IMR-90 (cell line): ENCODE results near the gene PODNL1. TPM values are rescaled to one million over a fixed set of nuclear protein-coding genes. Genes with fewer than 3 reads are reported as not detected.

Experiments
- ATAC-seq: fragments of 200-7000 bp; cut with Tn5 transposase; 2 replicates; pipeline ENCODE4 v1.9.1; 2020; ENCODE audit warnings: low read depth, mild to moderate bottlenecking, moderate library complexity
- BruUV-seq: library from RNA; stranded (reverse); fragments of 400-500 nt; replicated peaks from 2 replicates; lab custom pipeline; 2021; lab: Mats Ljungman, UMichigan
- CTCF ChIA-PET: fragments of 300-600 bp; formaldehyde crosslinking; extraction: SDS; loops from one replicate; lab custom pipeline; 2021; ENCODE audit warnings: antibody characterized with exemption; lab: Yijun Ruan, JAX
- POLR2A ChIA-PET: fragments of 300-600 bp; sonication (Branson Sonifier 250); formaldehyde crosslinking; loops from one replicate; lab custom pipeline; 2022; ENCODE audit warnings: antibody characterized with exemption; ENCODE audit not compliant: unreplicated experiment; lab: Charles Lee
- DNase-seq: peaks from one replicate; pipeline ENCODE4 v3.0.0; 2013
- H2AFZ ChIP-seq: replicated peaks from 2 replicates; pipeline ENCODE3; 2013; ENCODE audit warnings: low read length, mild to moderate bottlenecking; ENCODE audit not compliant: poor library complexity
- H2AK5ac ChIP-seq: 2 replicates; pipeline ENCODE4 v1.6.1; 2013; ENCODE audit warnings: low read depth, low read length, inconsistent platforms
- H2AK9ac ChIP-seq: replicated peaks from 2 replicates; pipeline ENCODE3; 2013; ENCODE audit warnings: mild to moderate bottlenecking, low read depth, low read length, moderate library complexity; ENCODE audit not compliant: poor library complexity
- H2BK120ac ChIP-seq: 2 replicates; pipeline ENCODE4 v1.6.1; 2013; ENCODE audit warnings: low read depth, low read length, inconsistent platforms
- H2BK15ac ChIP-seq: 3 replicates; pipeline ENCODE4 v1.6.1; 2013; ENCODE audit warnings: low read depth, low read length, inconsistent platforms
- H2BK20ac ChIP-seq: 2 replicates; pipeline ENCODE4 v1.6.1; 2013; ENCODE audit warnings: low read depth, mild to moderate bottlenecking, inconsistent platforms, low read length, moderate library complexity
- H2BK5ac ChIP-seq: 2 replicates; pipeline ENCODE4 v1.6.1; 2013; ENCODE audit warnings: mild to moderate bottlenecking, low read depth, low read length, inconsistent platforms; ENCODE audit not compliant: poor library complexity, severe bottlenecking
- H3K14ac ChIP-seq: replicated peaks from 2 replicates; pipeline ENCODE4 v1.6.1; 2013; ENCODE audit warnings: low read depth, low read length, inconsistent platforms
- H3K18ac ChIP-seq: 2 replicates; pipeline ENCODE4 v1.6.1; 2013; ENCODE audit warnings: low read depth, low read length, control low read depth
- H3K23ac ChIP-seq: 2 replicates; pipeline ENCODE4 v1.6.1; 2013; ENCODE audit warnings: low read depth, low read length, inconsistent platforms
- H3K27ac ChIP-seq: 2 replicates; pipeline ENCODE4 v1.5.1; 2013; ENCODE audit warnings: mild to moderate bottlenecking, control low read depth, low read length; ENCODE audit not compliant: insufficient read depth
- H3K27me3 ChIP-seq: 2 replicates; pipeline ENCODE4 v1.6.1; 2013; ENCODE audit warnings: low read length; ENCODE audit not compliant: control insufficient read depth, insufficient read depth
- H3K36me3 ChIP-seq: 2 replicates; pipeline ENCODE4 v1.6.1; 2013; ENCODE audit warnings: low read length, mixed read lengths; ENCODE audit not compliant: control insufficient read depth, insufficient read depth
- H3K4ac ChIP-seq: 2 replicates; pipeline ENCODE4 v1.6.1; 2013; ENCODE audit warnings: low read depth, low read length, inconsistent platforms
- H3K4me1 ChIP-seq: 2 replicates; pipeline ENCODE4 v1.6.1; 2013; ENCODE audit warnings: low read length, mixed read lengths; ENCODE audit not compliant: control insufficient read depth, insufficient read depth
- H3K4me2 ChIP-seq: 2 replicates; pipeline ENCODE4 v1.6.1; 2013; ENCODE audit warnings: low read depth, mild to moderate bottlenecking, control low read depth, low read length, moderate library complexity
- H3K4me3 ChIP-seq: 2 replicates; pipeline ENCODE4 v1.5.1; 2013; ENCODE audit warnings: low read depth, mild to moderate bottlenecking, control low read depth, low read length, moderate library complexity; ENCODE audit not compliant: insufficient read depth
- H3K56ac ChIP-seq: 2 replicates; pipeline ENCODE4 v1.6.1; 2013; ENCODE audit warnings: low read length, inconsistent platforms; ENCODE audit not compliant: insufficient read depth; ENCODE audit errors: extremely low read depth
- H3K79me1 ChIP-seq, 2 experiments: 2 replicates each; pipeline ENCODE4 v1.6.1; 2013; ENCODE audit warnings: low read length in 2 of 2, inconsistent platforms in 1 of 2, low read depth in 1 of 2
- H3K9ac ChIP-seq: 2 replicates; pipeline ENCODE4 v1.6.1; 2013; ENCODE audit warnings: low read depth, low read length, control low read depth
- H3K9me1 ChIP-seq: 2 replicates; pipeline ENCODE4 v1.6.1; 2013; ENCODE audit warnings: low read length, inconsistent platforms; ENCODE audit not compliant: insufficient read depth
- H3K9me3 ChIP-seq: 2 replicates; pipeline ENCODE4 v1.6.1; 2013; ENCODE audit warnings: low read length; ENCODE audit not compliant: control insufficient read depth, insufficient read depth
- H4K20me1 ChIP-seq: 2 replicates; pipeline ENCODE4 v1.6.1; 2013; ENCODE audit warnings: low read length, inconsistent platforms; ENCODE audit not compliant: insufficient read depth
- H4K5ac ChIP-seq: 2 replicates; pipeline ENCODE4 v1.6.1; 2013; ENCODE audit warnings: mild to moderate bottlenecking, low read depth, low read length, control low read depth
- H4K8ac ChIP-seq, 2 experiments: 2 replicates each; pipeline ENCODE4 v1.6.1; 2013; ENCODE audit warnings: low read depth in 2 of 2, low read length in 2 of 2, control low read depth in 1 of 2, inconsistent platforms in 1 of 2
- H4K91ac ChIP-seq: 2 replicates; pipeline ENCODE4 v1.6.1; 2013; ENCODE audit warnings: low read depth, low read length, inconsistent platforms; ENCODE audit not compliant: insufficient read depth
- CEBPB ChIP-seq: IDR thresholded peaks from 2 replicates; pipeline ENCODE4 v1.6.1; 2012; ENCODE audit warnings: low read depth, low read length, improper control_type of control experiment
- CHD1 ChIP-seq: IDR thresholded peaks from 2 replicates; pipeline ENCODE4 v1.6.1; 2012; ENCODE audit warnings: low read depth, low read length, improper control_type of control experiment
- MAFK ChIP-seq: IDR thresholded peaks from 2 replicates; pipeline ENCODE4 v1.6.1; 2012; ENCODE audit warnings: low read depth, low read length, improper control_type of control experiment
- MXI1 ChIP-seq: IDR thresholded peaks from 2 replicates; pipeline ENCODE4 v1.6.1; 2012; ENCODE audit warnings: low read depth, mild to moderate bottlenecking, low read length, moderate library complexity, borderline replicate concordance
- POLR2A ChIP-seq: IDR thresholded peaks from 2 replicates; pipeline ENCODE4 v1.6.1; 2012; ENCODE audit warnings: mild to moderate bottlenecking, low read depth, low read length
- RAD21 ChIP-seq: IDR thresholded peaks from 2 replicates; pipeline ENCODE4 v1.6.1; 2012; ENCODE audit warnings: low read length, improper control_type of control experiment
- RCOR1 ChIP-seq: IDR thresholded peaks from 2 replicates; pipeline ENCODE4 v1.6.1; 2012; ENCODE audit warnings: mild to moderate bottlenecking, low read length, improper control_type of control experiment; ENCODE audit not compliant: insufficient replicate concordance
- RFX5 ChIP-seq: IDR thresholded peaks from 2 replicates; pipeline ENCODE4 v1.8.0; 2012; ENCODE audit warnings: low read depth, mild to moderate bottlenecking, low read length, moderate library complexity
- WGBS, 2 experiments: methylation state at CpG; one replicate each; pipeline versions ENCODE4 v1.1.5 to v1.1.7; 2013; ENCODE audit warnings: missing lambda C conversion rate in 2 of 2; ENCODE audit not compliant: insufficient read length in 1 of 2; ENCODE audit errors: extremely low coverage in 2 of 2; 5-methylcytosine and 5-hydroxymethylcytosine counted together
- dilution Hi-C: fragments of 300-500 bp; cut with HindIII; formaldehyde crosslinking; loops from one replicate; pipeline ENCODE4 v1.14.3; 2018; ENCODE audit warnings: low sequenced_read_pairs; ENCODE audit not compliant: unreplicated experiment
- in situ Hi-C: fragments of 300-500 bp; cut with MboI; formaldehyde crosslinking; loops from 3 replicates; pipeline ENCODE4 v1.14.3; 2019; ENCODE audit warnings: low sequenced_read_pairs, inconsistent platforms, mixed read lengths
- intact Hi-C: fragments of 100-400 bp; cut with micrococcal nuclease; formaldehyde crosslinking; loops from 2 replicates; pipeline ENCODE4 v1.10.0; 2022
- polyA plus RNA-seq, 3 experiments: library from polyadenylated mRNA; depleted of rRNA; stranded (reverse); fragments of >200 nt; gene quantifications; 2 replicates each; pipeline ENCODE4 v1.2.3, GENCODE V29; 2012; ENCODE audit warnings: low replicate concordance in 1 of 3
- total RNA-seq: library from RNA; depleted of rRNA; stranded (reverse); fragments of >200 nt; gene quantifications from 2 replicates; pipeline ENCODE4 v1.2.3, GENCODE V29; 2012

PODNL1 gene
- total and polyA plus RNA-seq, 2 of the 4 experiments (the other 2 are of a cell fraction) = under 0.01 to 2.4 TPM

- Histone ChIP-seq H3K27me3 (peaks cover 3% of the 10 kb centered on the region; the same call in 1 of the 2 replicates), H3K79me1 (no peaks in the 10 kb centered on the region), H3K4me1 (peaks cover 3% of the 10 kb centered on the region)
Observed at GRCh38 chr19:13899393-13899792, 38.8 kb downstream of the PODNL1 start.

More at GRCh38 chr19:13899393-13899792, 38.8 kb downstream of the PODNL1 start:
- no peaks in the 10 kb centered on the region for H3K9me3 ChIP-seq
- dilution Hi-C loops (no loop called here), in situ Hi-C loops (loop anchor here (25.0 kb wide), 1 partner anchor 438 kb away; no protein-coding TSS in a partner anchor), intact Hi-C loops (no loop called here)
- ChIA-PET CTCF (no interaction called here), POLR2A (no interaction called here)
- no peak overlapping the region for H3K14ac ChIP-seq
- H3K18ac ChIP-seq = no peak overlapping the region
- no peak overlapping the region for H3K9ac ChIP-seq
- WGBS, 2 experiments = 84% methylated on average over 5 of the region's 10 CpGs; no CpG with 5 or more reads in 1 of the 2 experiments
- no peak overlapping the region for H2BK15ac ChIP-seq
- no peak overlapping the region for H2AFZ ChIP-seq
- no peak overlapping the region for H2BK120ac ChIP-seq
- H2AK5ac ChIP-seq = no peak overlapping the region
- H3K27ac ChIP-seq = no peak overlapping the region
- H3K23ac ChIP-seq = no peak overlapping the region
- H3K56ac ChIP-seq = no peak overlapping the region
- no peak overlapping the region for H4K91ac ChIP-seq
- ATAC-seq (no peak), DNase-seq (no peak)
- H3K36me3 ChIP-seq = no peaks in the 10 kb centered on the region
- no peak for TF ChIP-seq RCOR1
- TF ChIP-seq CHD1 = no peak
- TF ChIP-seq RFX5 = no peak
- no peak for TF ChIP-seq MXI1
- TF ChIP-seq CEBPB = no peak
- no peak for TF ChIP-seq POLR2A
- TF ChIP-seq MAFK = no peak
- no peak for TF ChIP-seq RAD21
- 0 out of 2 replicates have a peak, but pooled peaks cover 2% of the 10 kb centered on the region for H3K9me1 ChIP-seq
- H4K8ac ChIP-seq = no peak overlapping the region
- no peak overlapping the region for H2BK5ac ChIP-seq
- no peak overlapping the region for H2AK9ac ChIP-seq
- H2BK20ac ChIP-seq = no peak overlapping the region
- no peak overlapping the region for H3K4me3 ChIP-seq
- H3K4ac ChIP-seq = no peak overlapping the region
- peaks cover 3% of the 10 kb centered on the region; the same call in 1 of the 2 replicates for H4K20me1 ChIP-seq
- BruUV-seq = no TSS peak
- H3K4me2 ChIP-seq = no peak overlapping the region
- H4K5ac ChIP-seq = no peak overlapping the region
